Aorta (tissue), 5 donors: ENCODE measurements around the gene TBCD. TPM values are rescaled to one million over a fixed set of nuclear protein-coding genes. Genes with fewer than 3 reads are reported as not detected.
A peak's percentile ranks its signal among the peaks of the same experiment; 100 is the strongest.

Experiments
- ATAC-seq: fragments of 200-7000 bp; cut with Tn5 transposase; one replicate; pipeline ENCODE4 v1.9.1; 2022; ENCODE audit warnings: moderate library complexity; ENCODE audit not compliant: low FRiP score
- DNase-seq, 2 donors: peaks; one replicate each; pipeline ENCODE4 v3.0.0-alpha.2; 2020
- H3K27ac ChIP-seq, 2 donors: one replicate each; pipeline ENCODE4 v1.5.1; 2013; ENCODE audit warnings: low read length in 2 of 2, mild to moderate bottlenecking in 2 of 2, moderate library complexity in 2 of 2, control low read depth in 1 of 2, inconsistent platforms in 1 of 2, low read depth in 1 of 2
- H3K27me3 ChIP-seq, 2 donors: one replicate each; pipeline ENCODE4 v1.6.1; 2013; ENCODE audit warnings: control low read depth in 1 of 2, low read length in 1 of 2, mild to moderate bottlenecking in 1 of 2, moderate library complexity in 1 of 2; ENCODE audit not compliant: insufficient read depth in 2 of 2, control insufficient read depth in 1 of 2
- H3K36me3 ChIP-seq, 2 donors: one replicate each; pipeline ENCODE4 v1.6.1; 2013; ENCODE audit warnings: control low read depth in 1 of 2, low read length in 1 of 2, mild to moderate bottlenecking in 1 of 2; ENCODE audit not compliant: insufficient read depth in 2 of 2, control insufficient read depth in 1 of 2
- H3K4me1 ChIP-seq, 2 donors: one replicate each; pipeline ENCODE4 v1.6.1; 2013; ENCODE audit warnings: low read length in 2 of 2, control low read depth in 1 of 2, mild to moderate bottlenecking in 1 of 2, moderate library complexity in 1 of 2; ENCODE audit not compliant: insufficient read depth in 2 of 2, control insufficient read depth in 1 of 2
- H3K4me3 ChIP-seq, 2 donors: one replicate each; pipeline ENCODE4 v1.5.1; 2013; ENCODE audit warnings: low read length in 2 of 2, control low read depth in 1 of 2, mild to moderate bottlenecking in 1 of 2
- H3K9me3 ChIP-seq: one replicate; pipeline ENCODE4 v1.6.1; 2013; ENCODE audit warnings: mild to moderate bottlenecking, low read length; ENCODE audit not compliant: control insufficient read depth
- WGBS, 2 donors: extraction: QIAGEN DNeasy Blood & Tissue Kit; methylation state at CpG; one replicate each; pipeline ENCODE4 v1.1.7; 2013; 5-methylcytosine and 5-hydroxymethylcytosine counted together
- intact Hi-C, 2 donors: fragments of 100-400 bp; cut with DNase I; formaldehyde crosslinking; loops; one replicate each; pipeline versions ENCODE4 v1.14.2 to v1.15.0; 2022
- polyA plus RNA-seq, 2 donors: library from polyadenylated mRNA; stranded (reverse); fragments of 200-250 nt; gene quantifications; one replicate each; pipeline ENCODE4 v1.2.3, GENCODE V29; 2013
- total RNA-seq, 2 donors: library from RNA; stranded (reverse); fragmentation: NEBNext Ultra II Directional; extraction: Animal tissue kit (Norgen Biotek cat#: 25700); gene quantifications; one replicate each; pipeline ENCODE4 v1.2.1, GENCODE V29; 2021
- donor health status: healthy with polysubstance abuse.
- donor health status: Bipolar disorder and iron deficiency.
- donor health status: DM: no; HTN: no; CAD: no.
- donor health status: DM: no; HTN: no; CAD: no.
- donor health status: DM: yes; HTN: yes; CAD: no.

The TBCD gene
- total and polyA plus RNA-seq, 4 donors, result 20.0 to 182 (median 111) TPM

- peak in 1 of 2 donors; percentile 63 for DNase-seq
- H3K9me3 ChIP-seq, result no peaks in the 10 kb centered on the region
- no peaks in the 10 kb centered on the region for H3K27me3 ChIP-seq
- no peaks in the 10 kb centered on the region for H3K4me1 ChIP-seq
- intact Hi-C loops, result loop anchor here in 1 of 2 donors (5.0 kb wide), 2 partner anchors 35 to 55 kb away; partner anchors contain the start of genes FN3KRP and RAB40B
- H3K27ac ChIP-seq, result peak overlapping the region in 1 of 2 donors; percentile 39
- 1% methylated on average over 71 to 72 of the region's 72 CpGs for WGBS, 2 donors
- ATAC-seq, result no peak
- peak overlapping the region; percentile 90 to 91 for H3K4me3 ChIP-seq
- H3K36me3 ChIP-seq, result no peaks in the 10 kb centered on the region
These were observed 721 bp downstream of the TBCD start for GRCh38 chr17:82752371-82753200.

- intact Hi-C loops, result loop anchor here in 1 of 2 donors (5.0 kb wide), 2 partner anchors 36 to 56 kb away; partner anchors contain the start of genes FN3KRP and RAB40B
- Histone ChIP-seq H3K9me3 (no peaks in the 10 kb centered on the region), H3K4me1 (no peaks in the 10 kb centered on the region), H3K36me3 (no peaks in the 10 kb centered on the region), H3K27ac (no peak overlapping the region), H3K27me3 (no peaks in the 10 kb centered on the region), H3K4me3 (peak overlapping the region in 1 of 2 donors; percentile 91)
- WGBS, 2 donors, result 45 to 48% methylated on average over 8 of the region's 8 CpGs
- DNase-seq (no peak), ATAC-seq (no peak)
These were observed 1.3 kb downstream of the TBCD start for GRCh38 chr17:82753201-82753464.

- no peak overlapping the region for H3K4me3 ChIP-seq
- H3K36me3 ChIP-seq, result no peaks in the 10 kb centered on the region
- H3K27me3 ChIP-seq, result no peaks in the 10 kb centered on the region
- no peaks in the 10 kb centered on the region for H3K9me3 ChIP-seq
- 85 to 90% methylated on average over 19 of the region's 19 CpGs for WGBS, 2 donors
- H3K27ac ChIP-seq, result no peak overlapping the region
- H3K4me1 ChIP-seq, result no peaks in the 10 kb centered on the region
- DNase-seq, result no peak
- no peak for ATAC-seq
- intact Hi-C loops, result loop anchor here in 1 of 2 donors (5.0 kb wide), 2 partner anchors 37 to 57 kb away; partner anchors contain the start of genes FN3KRP and RAB40B
These were observed 2.7 kb downstream of the TBCD start for GRCh38 chr17:82754297-82755208.

GRCh38 chr17:82756166-82756565, 4.3 kb downstream of the TBCD start:
- Histone ChIP-seq H3K27me3 (no peaks in the 10 kb centered on the region), H3K27ac (no peak overlapping the region), H3K4me3 (no peak overlapping the region), H3K4me1 (no peaks in the 10 kb centered on the region), H3K36me3 (no peaks in the 10 kb centered on the region), H3K9me3 (no peaks in the 10 kb centered on the region)
- 80 to 84% methylated on average over 7 of the region's 7 CpGs for WGBS, 2 donors
- ATAC-seq, result no peak
- DNase-seq, result no peak
- intact Hi-C loops, result no loop called here

- Histone ChIP-seq H3K36me3 (peaks cover 2 to 6% of the 10 kb centered on the region in 2 donors), H3K4me1 (no peaks in the 10 kb centered on the region), H3K4me3 (no peak overlapping the region), H3K9me3 (no peaks in the 10 kb centered on the region), H3K27ac (no peak overlapping the region), H3K27me3 (no peaks in the 10 kb centered on the region)
- 88 to 90% methylated on average over 13 of the region's 13 CpGs for WGBS, 2 donors
- ATAC-seq (no peak), DNase-seq (peak in 1 of 2 donors; percentile 50)
- intact Hi-C loops, result loop anchor here in 1 of 2 donors (10.0 kb wide), 1 partner anchor 411 kb away; the partner anchor contains the start of gene TEX19
These were observed 13.5 kb downstream of the TBCD start for GRCh38 chr17:82765371-82765770.

GRCh38 chr17:82767041-82767754, 15.3 kb downstream of the TBCD start:
- Histone ChIP-seq H3K9me3 (no peaks in the 10 kb centered on the region), H3K4me1 (no peaks in the 10 kb centered on the region), H3K4me3 (no peak overlapping the region), H3K27me3 (no peaks in the 10 kb centered on the region), H3K36me3 (peaks cover 2 to 6% of the 10 kb centered on the region in 2 donors), H3K27ac (no peak overlapping the region)
- intact Hi-C loops, result loop anchor here in 1 of 2 donors (10.0 kb wide), 1 partner anchor 412 kb away; the partner anchor contains the start of gene TEX19
- 73 to 80% methylated on average over 24 of the region's 24 CpGs for WGBS, 2 donors
- DNase-seq (peak in 1 of 2 donors; percentile 45), ATAC-seq (no peak)

GRCh38 chr17:82769041-82769440, 17.2 kb downstream of the TBCD start:
- 97 to 99% methylated on average over 7 of the region's 7 CpGs for WGBS, 2 donors
- Histone ChIP-seq H3K4me1 (no peaks in the 10 kb centered on the region), H3K9me3 (no peaks in the 10 kb centered on the region), H3K27me3 (no peaks in the 10 kb centered on the region), H3K4me3 (no peak overlapping the region), H3K27ac (no peak overlapping the region), H3K36me3 (peaks cover 2 to 6% of the 10 kb centered on the region in 2 donors)
- no peak for ATAC-seq
- intact Hi-C loops, result loop anchor here in 1 of 2 donors (10.0 kb wide), 1 partner anchor 414 kb away; the partner anchor contains the start of gene TEX19
- DNase-seq, result no peak

- Histone ChIP-seq H3K27ac (no peak overlapping the region), H3K36me3 (peaks cover 0 to 6% of the 10 kb centered on the region in 2 donors), H3K27me3 (no peaks in the 10 kb centered on the region), H3K9me3 (no peaks in the 10 kb centered on the region), H3K4me1 (no peaks in the 10 kb centered on the region), H3K4me3 (no peak overlapping the region)
- intact Hi-C loops, result no loop called here
- DNase-seq (no peak), ATAC-seq (no peak)
- 18 to 40% methylated on average over 3 of the region's 3 CpGs for WGBS, 2 donors
These were observed 20.2 kb downstream of the TBCD start for GRCh38 chr17:82772026-82772425.
